K562 (cell line): ENCODE data around the gene IKZF4. TPM values are rescaled to one million over a fixed set of nuclear protein-coding genes. Genes with fewer than 3 reads are reported as not detected.

Experiments used
- CLOCK ChIP-seq: fragments of 250-450 bp; sonication (Bioruptor Pico); IDR thresholded peaks from 2 replicates; pipeline ENCODE4 v1.4.0; 2020; ENCODE audit warnings: mild to moderate bottlenecking, moderate library complexity, borderline replicate concordance
- E2F6 ChIP-seq, 2 experiments: IDR thresholded peaks; 2 replicates each; pipeline ENCODE4 v1.6.1; 2011; ENCODE audit warnings: borderline replicate concordance in 1 of 2, control low read depth in 1 of 2, low read depth in 1 of 2, low read length in 1 of 2, mild to moderate bottlenecking in 1 of 2, mixed read lengths in 1 of 2, moderate library complexity in 1 of 2; ENCODE audit not compliant: insufficient read depth in 1 of 2, insufficient read length in 1 of 2, poor library complexity in 1 of 2, severe bottlenecking in 1 of 2; ENCODE audit errors: extremely low read depth in 1 of 2
- FOXM1 ChIP-seq, 2 experiments: fragments of 450-650 bp in 1 of 2; sonication (generic) in 1 of 2; formaldehyde crosslinking in 1 of 2; IDR thresholded peaks; 2 replicates each; pipeline versions ENCODE4 v1.6.1 to v1.9.0; 2017 to 2022; ENCODE audit warnings: low read depth in 2 of 2, mild to moderate bottlenecking in 2 of 2, missing genetic modification reagents in 1 of 2, moderate library complexity in 1 of 2
- KDM4B ChIP-seq, 2 experiments: fragments of 450-650 bp in 1 of 2; sonication (generic) in 1 of 2; IDR thresholded peaks; 2 replicates each; pipeline ENCODE4 v1.6.1; 2016 to 2017; ENCODE audit warnings: borderline replicate concordance in 2 of 2, antibody characterized with exemption in 1 of 2, low read depth in 1 of 2, mild to moderate bottlenecking in 1 of 2
- LCOR ChIP-seq: sonication (generic); formaldehyde crosslinking; IDR thresholded peaks from 2 replicates; pipeline ENCODE4 v1.8.0; 2022; ENCODE audit warnings: mild to moderate bottlenecking, missing genetic modification reagents
- MEF2A ChIP-seq: IDR thresholded peaks from 2 replicates; pipeline ENCODE4 v1.6.1; 2011; ENCODE audit warnings: low read depth, mild to moderate bottlenecking, low read length, moderate library complexity; ENCODE audit not compliant: control insufficient read depth
- NFATC3 ChIP-seq: fragments of 450-650 bp; IDR thresholded peaks from 2 replicates; pipeline ENCODE4 v1.6.1; 2017; ENCODE audit warnings: mild to moderate bottlenecking
- NFIX ChIP-seq: fragments of 250-450 bp; sonication (Bioruptor Pico); IDR thresholded peaks from 2 replicates; pipeline ENCODE4 v1.4.0; 2020; ENCODE audit warnings: low read depth, mild to moderate bottlenecking, moderate library complexity
- PML ChIP-seq: IDR thresholded peaks from 2 replicates; pipeline ENCODE4 v1.6.1; 2012; ENCODE audit warnings: low read length, inconsistent platforms
- PRMT5 ChIP-seq: sonication (generic); formaldehyde crosslinking; IDR thresholded peaks from 2 replicates; pipeline ENCODE4 v1.5.0; 2020; ENCODE audit warnings: missing genetic modification reagents
- TAF9B ChIP-seq: fragments of 450-650 bp; IDR thresholded peaks from 2 replicates; pipeline ENCODE4 v1.6.1; 2018; ENCODE audit warnings: mild to moderate bottlenecking; ENCODE audit not compliant: partially characterized antibody
- ZNF354B ChIP-seq: fragments of 250-450 bp; sonication (Bioruptor Pico); IDR thresholded peaks from 2 replicates; pipeline ENCODE4 v1.4.0; 2020
- polyA plus RNA-seq, 8 experiments: library from polyadenylated mRNA; depleted of rRNA in 4 of 8; stranded (reverse) in 5 of 8; unstranded in 3 of 8; fragments of >200 nt; fragmentation: Nextera tagmentation in 2 of 8; fragmentation: Illumina TruSeq in 1 of 8; extraction: Ambion mirVana in 2 of 8; extraction: Trizol in 1 of 8; gene quantifications; 2 replicates each; pipeline versions ENCODE4 v1.2.1 to v1.2.3, GENCODE V29; 2011 to 2014; ENCODE audit warnings: inconsistent platforms in 1 of 8, missing spikeins in 1 of 8
- total RNA-seq, 7 experiments: library from RNA; depleted of rRNA in 6 of 7; stranded (reverse); fragments of >200 nt in 6 of 7; fragmentation: Illumina TruSeq in 2 of 7; extraction: Trizol in 2 of 7; gene quantifications; 2 replicates each; pipeline versions ENCODE4 v1.2.1 to v1.2.3, GENCODE V29; 2011 to 2021; ENCODE audit warnings: low replicate concordance in 1 of 7
- TF ChIP-seq, protein P1 (sequence below): fragments of 450-650 bp; IDR thresholded peaks from 2 replicates; pipeline ENCODE4 v1.6.1; 2016

Gene IKZF4
- total and polyA plus RNA-seq, 9 of the 15 experiments (the other 6 are each of a cell fraction or from before 2014, with no cell fraction given) = 1.9 to 16.3 (median 3.6) TPM

DNA sequence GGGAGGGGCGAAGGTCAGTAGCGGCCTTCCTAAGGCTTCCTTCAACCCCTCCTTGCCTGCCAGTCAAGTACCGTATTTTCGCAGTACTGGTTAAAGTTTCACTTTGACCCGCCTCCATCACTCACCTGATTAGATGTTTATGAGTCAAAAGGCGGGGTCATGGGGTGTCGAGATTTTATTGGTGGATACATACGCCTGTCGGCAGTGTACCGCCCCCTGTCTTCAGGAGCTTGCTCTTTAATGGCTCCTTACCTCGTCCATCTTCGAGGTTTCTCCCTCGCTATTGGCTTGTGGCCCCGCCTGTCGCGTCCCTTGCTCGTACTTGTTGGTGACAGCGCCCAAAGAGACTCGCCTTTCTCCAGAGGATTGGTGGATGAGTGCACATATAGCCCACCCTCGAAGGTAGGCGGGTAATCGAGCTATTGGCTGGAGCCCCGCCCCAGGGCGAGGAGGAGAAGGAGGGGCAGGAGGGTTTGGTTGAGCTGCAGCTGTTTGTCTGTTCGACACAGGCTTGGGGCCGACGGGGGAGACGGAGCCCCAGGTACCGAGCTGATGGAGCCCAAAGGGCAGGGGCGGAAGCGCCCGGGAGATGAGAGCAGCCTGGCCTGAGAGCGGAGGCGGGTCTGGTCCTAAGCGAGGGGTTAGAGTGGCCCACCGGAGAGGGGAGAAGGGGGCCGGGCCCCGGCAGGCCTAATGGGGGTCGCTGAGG lies 47.1 kb upstream of the IKZF4 start, which contains the start of gene RAB5B (continued):
- TF ChIP-seq CLOCK (CRISPR knock-in tag) = no peak
- TF ChIP-seq NFIX (CRISPR knock-in tag) = no peak
- TF ChIP-seq LCOR (CRISPR knock-in tag) = peak; percentile 90
- peak; percentile 82; the same call in 1 of the 2 replicates for TF ChIP-seq PML
- no peak for TF ChIP-seq ZNF354B
- TF ChIP-seq, protein P1, sequence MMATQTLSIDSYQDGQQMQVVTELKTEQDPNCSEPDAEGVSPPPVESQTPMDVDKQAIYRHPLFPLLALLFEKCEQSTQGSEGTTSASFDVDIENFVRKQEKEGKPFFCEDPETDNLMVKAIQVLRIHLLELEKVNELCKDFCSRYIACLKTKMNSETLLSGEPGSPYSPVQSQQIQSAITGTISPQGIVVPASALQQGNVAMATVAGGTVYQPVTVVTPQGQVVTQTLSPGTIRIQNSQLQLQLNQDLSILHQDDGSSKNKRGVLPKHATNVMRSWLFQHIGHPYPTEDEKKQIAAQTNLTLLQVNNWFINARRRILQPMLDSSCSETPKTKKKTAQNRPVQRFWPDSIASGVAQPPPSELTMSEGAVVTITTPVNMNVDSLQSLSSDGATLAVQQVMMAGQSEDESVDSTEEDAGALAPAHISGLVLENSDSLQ = peak; percentile 100
- no peak for TF ChIP-seq NFATC3
- TF ChIP-seq MEF2A = no peak
- peak in 1 of 2 experiments; percentile 80; a peak in 1 of 4 replicates for TF ChIP-seq KDM4B (IDR thresholded peaks at IDR 0.05; ENCODE audit: borderline replicate concordance in 2 of 2, low read depth in 1 of 2)
- TF ChIP-seq PRMT5 = no peak
- peak; percentile 87 for TF ChIP-seq FOXM1 (IDR thresholded peaks at IDR 0.05; ENCODE audit: low read depth)
- no peak for TF ChIP-seq FOXM1 (CRISPR knock-in tag; IDR thresholded peaks at IDR 0.05; ENCODE audit: low read depth)
- peak in 1 of 2 experiments; percentile 63 for TF ChIP-seq E2F6 (IDR thresholded peaks at IDR 0.05; ENCODE audit: borderline replicate concordance in 1 of 2, extremely low read depth in 1 of 2, insufficient read depth in 1 of 2, insufficient read length in 1 of 2, low read depth in 1 of 2, low read length in 1 of 2, poor library complexity in 1 of 2, severe bottlenecking in 1 of 2)
- peak; percentile 70 for TF ChIP-seq TAF9B
